Activated T-cell treated with anti-CD3 and anti-CD28 coated beads, Interleukin-2, amount 50 U/mL, for 48 hours (primary cell): ENCODE data around the gene SDE2.
"Not testable (repeated sequence)": the region's sequence is repeated elsewhere in the genome, so short reads cannot be mapped to it uniquely, and the experiment has no call there.

Source experiments
- DNase-seq, 2 experiments: peaks; one replicate each; pipeline ENCODE4 v3.0.0-alpha.2; 2020

The SDE2 gene

GRCh38 chr1:225999227-225999911 lies at the start of gene SDE2:
TSS of gene SDE2 (minus strand) at chr1:225999343. CDS start at chr1:225999312, 31 bp downstream.
- peak; percentile 100 for DNase-seq

- no peak for DNase-seq
These were observed 49.7 kb upstream of the SDE2 start for GRCh38 chr1:226048886-226049285.

- no peak for DNase-seq
These were observed 48.4 kb upstream of the SDE2 start for GRCh38 chr1:226047495-226047894.

GRCh38 chr1:226046240-226046639 lies 47.1 kb upstream of the SDE2 start:
- no peak for DNase-seq

GRCh38 chr1:226044514-226045101 lies 45.5 kb upstream of the SDE2 start:
- no peak for DNase-seq

GRCh38 chr1:226041419-226041818 lies 42.3 kb upstream of the SDE2 start:
- DNase-seq: no peak

- DNase-seq: no peak
These were observed 39.5 kb upstream of the SDE2 start for GRCh38 chr1:226038661-226039060.

- no peak for DNase-seq
These were observed 36.8 kb upstream of the SDE2 start for GRCh38 chr1:226035915-226036314.

- DNase-seq: no peak
These were observed 35.3 kb upstream of the SDE2 start for GRCh38 chr1:226034482-226034881.

- no peak for DNase-seq
These were observed 34.8 kb upstream of the SDE2 start for GRCh38 chr1:226033991-226034390.

- no peak for DNase-seq
These were observed 34.4 kb upstream of the SDE2 start for GRCh38 chr1:226033582-226033981.

- DNase-seq: no peak
These were observed 30.6 kb upstream of the SDE2 start for GRCh38 chr1:226029568-226030225.

- DNase-seq: no peak
These were observed 30.0 kb upstream of the SDE2 start for GRCh38 chr1:226029093-226029496.

- DNase-seq: no peak
These were observed 28.5 kb upstream of the SDE2 start for GRCh38 chr1:226027538-226028217.

GRCh38 chr1:226026833-226027232 lies 27.7 kb upstream of the SDE2 start:
- no peak for DNase-seq

- no peak for DNase-seq
These were observed 24.6 kb upstream of the SDE2 start for GRCh38 chr1:226023735-226024134.

GRCh38 chr1:226021801-226022200 lies 22.7 kb upstream of the SDE2 start:
- DNase-seq: no peak

- DNase-seq: no peak
These were observed 22.3 kb upstream of the SDE2 start for GRCh38 chr1:226021401-226021800.

GRCh38 chr1:226019572-226019971 lies 20.4 kb upstream of the SDE2 start:
- DNase-seq: no peak

GRCh38 chr1:226017070-226017469 lies 17.9 kb upstream of the SDE2 start:
- DNase-seq: no peak

GRCh38 chr1:226009650-226010044 lies 10.5 kb upstream of the SDE2 start:
- DNase-seq: no peak

GRCh38 chr1:226007126-226007892 lies 8.2 kb upstream of the SDE2 start:
- DNase-seq: not testable (repeated sequence)

- no peak for DNase-seq
These were observed 7.5 kb upstream of the SDE2 start for GRCh38 chr1:226006686-226007085.
